GM12892 (cell line): ENCODE data around the gene HS3ST3B1.

Experiments used
- DNase-seq: peaks from one replicate; pipeline ENCODE4 v3.0.0; 2011; ENCODE audit not compliant: insufficient read length
- FAIRE-seq: peaks from 2 replicates; lab custom pipeline; 2011; peaks lifted over from hg19 to GRCh38; lab: Jason Lieb, UNC
- POLR2A ChIP-seq: IDR thresholded peaks from 2 replicates; pipeline ENCODE4 v1.6.1; 2011; ENCODE audit warnings: low read depth, low read length, control low read depth
- POLR2AphosphoS5 ChIP-seq: IDR thresholded peaks from 2 replicates; pipeline ENCODE4 v1.6.1; 2011; ENCODE audit warnings: low read depth, low read length, control low read depth
- TAF1 ChIP-seq: IDR thresholded peaks from 2 replicates; pipeline ENCODE4 v1.6.1; 2011; ENCODE audit warnings: low read depth, mild to moderate bottlenecking, control low read depth, low read length, borderline replicate concordance

HS3ST3B1 gene

GRCh38 chr17:14317383-14317782, 16.5 kb downstream of the HS3ST3B1 start:
- DNase-seq (no peak), FAIRE-seq (no peak)
- TF ChIP-seq POLR2A (no peak), POLR2AphosphoS5 (no peak), TAF1 (no peak)

- no peak for TF ChIP-seq POLR2AphosphoS5
- FAIRE-seq (no peak), DNase-seq (no peak)
Measured at GRCh38 chr17:14318109-14318917, 17.4 kb downstream of the HS3ST3B1 start.

GRCh38 chr17:14318918-14319205, 18.0 kb downstream of the HS3ST3B1 start:
- TF ChIP-seq POLR2AphosphoS5 (no peak), POLR2A (no peak), TAF1 (no peak)
- DNase-seq (no peak), FAIRE-seq (no peak)

GRCh38 chr17:14320098-14320497, 19.2 kb downstream of the HS3ST3B1 start:
- TF ChIP-seq POLR2AphosphoS5 (no peak), POLR2A (no peak), TAF1 (no peak)
- DNase-seq (no peak), FAIRE-seq (no peak)

- FAIRE-seq (no peak), DNase-seq (no peak)
- TF ChIP-seq POLR2AphosphoS5 (no peak), POLR2A (no peak), TAF1 (no peak)
Measured at GRCh38 chr17:14320734-14321475, 20.0 kb downstream of the HS3ST3B1 start.

GRCh38 chr17:14321476-14321949, 20.6 kb downstream of the HS3ST3B1 start:
- TF ChIP-seq TAF1 (no peak), POLR2A (no peak), POLR2AphosphoS5 (no peak)
- DNase-seq (no peak), FAIRE-seq (no peak)

- FAIRE-seq, result no peak
- no peak for DNase-seq
- no peak for TF ChIP-seq POLR2AphosphoS5
- TF ChIP-seq TAF1, result no peak
- no peak for TF ChIP-seq POLR2A
Measured at GRCh38 chr17:14321980-14322776, 21.3 kb downstream of the HS3ST3B1 start.

GRCh38 chr17:14323522-14323981, 22.7 kb downstream of the HS3ST3B1 start:
- TF ChIP-seq POLR2AphosphoS5 (no peak), POLR2A (no peak), TAF1 (no peak)
- FAIRE-seq (no peak), DNase-seq (no peak)

- FAIRE-seq, result no peak
- TF ChIP-seq POLR2AphosphoS5 (no peak), POLR2A (no peak), TAF1 (no peak)
- DNase-seq, result no peak
Measured at GRCh38 chr17:14325618-14326167, 24.8 kb downstream of the HS3ST3B1 start.

- FAIRE-seq (no peak), DNase-seq (no peak)
- TF ChIP-seq TAF1, result no peak
- no peak for TF ChIP-seq POLR2A
- no peak for TF ChIP-seq POLR2AphosphoS5
Measured at GRCh38 chr17:14329900-14330491, 29.1 kb downstream of the HS3ST3B1 start.

GRCh38 chr17:14330492-14330962, 29.6 kb downstream of the HS3ST3B1 start:
- DNase-seq, result no peak
- FAIRE-seq, result no peak

More at GRCh38 chr17:14330492-14330962, 29.6 kb downstream of the HS3ST3B1 start:
- TF ChIP-seq POLR2A, result no peak
- TF ChIP-seq POLR2AphosphoS5, result no peak
- no peak for TF ChIP-seq TAF1
